ENCODE data around the gene HCRT. TPM values are rescaled to one million over a fixed set of nuclear protein-coding genes. Genes with fewer than 3 reads are reported as not detected.
A peak's percentile ranks its signal among the peaks of the same experiment; 100 is the strongest.

HCRT gene
- total RNA-seq, 2 experiments from 2014 or later = not detected

DNA sequence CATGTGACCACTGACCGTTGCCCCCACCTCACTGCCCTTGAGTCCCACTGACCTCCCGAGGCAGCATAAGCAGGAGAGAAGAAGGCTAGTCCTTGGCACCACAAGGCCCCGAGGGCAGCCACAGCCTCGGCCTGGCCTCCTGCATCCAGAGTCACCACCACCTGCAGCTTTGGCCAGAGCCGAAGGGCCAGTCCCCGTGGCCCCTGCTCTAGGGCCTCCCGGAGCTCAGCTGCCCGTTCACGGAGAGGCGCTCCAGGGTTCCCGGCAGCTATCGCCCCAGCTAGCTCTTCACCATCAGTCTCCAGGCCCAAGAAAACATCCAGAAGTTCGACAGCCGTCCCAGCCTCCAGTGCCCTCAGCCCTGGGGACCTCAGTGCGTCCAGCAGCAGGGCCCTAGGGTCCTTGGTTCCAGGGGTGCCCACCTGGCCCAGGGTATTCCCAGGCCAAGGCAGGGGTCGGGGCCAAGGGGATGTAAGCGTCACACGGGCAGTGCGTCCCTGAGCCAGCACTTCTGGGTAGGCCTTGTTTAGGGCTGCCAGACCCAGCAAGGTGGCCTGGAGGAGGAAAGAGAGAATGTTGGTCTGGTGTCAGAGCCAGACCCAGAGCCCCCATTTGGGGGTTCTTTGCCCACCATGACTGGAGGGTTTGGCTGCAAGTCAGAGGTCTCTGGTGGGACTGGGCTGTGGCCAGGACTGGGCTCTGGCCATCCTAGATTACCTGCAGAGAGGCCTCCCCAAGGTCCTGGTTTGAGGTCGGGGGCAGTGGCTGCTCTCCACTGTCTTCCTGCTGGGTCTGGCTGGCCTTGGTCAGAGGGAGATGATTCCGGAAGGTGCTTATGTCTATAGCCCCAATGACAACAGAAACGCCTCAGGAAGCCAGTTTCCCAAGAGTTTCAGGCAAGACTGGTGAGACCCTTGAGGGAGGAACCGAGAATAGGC lies 7.2 kb upstream of the HCRT start:
- Mint-ChIP-seq H3K4me3 (peak overlapping the region; percentile 88), H3K27ac (no peak overlapping the region), H3K27me3 (no peaks in the 10 kb centered on the region), H3K9me3 (no peaks in the 10 kb centered on the region), H3K4me1 (ENCODE audit: low read depth) (peaks cover 17% of the 10 kb centered on the region), H3K36me3 (ENCODE audit: low read depth) (no peaks in the 10 kb centered on the region)
- TF ChIP-seq, protein P1, sequence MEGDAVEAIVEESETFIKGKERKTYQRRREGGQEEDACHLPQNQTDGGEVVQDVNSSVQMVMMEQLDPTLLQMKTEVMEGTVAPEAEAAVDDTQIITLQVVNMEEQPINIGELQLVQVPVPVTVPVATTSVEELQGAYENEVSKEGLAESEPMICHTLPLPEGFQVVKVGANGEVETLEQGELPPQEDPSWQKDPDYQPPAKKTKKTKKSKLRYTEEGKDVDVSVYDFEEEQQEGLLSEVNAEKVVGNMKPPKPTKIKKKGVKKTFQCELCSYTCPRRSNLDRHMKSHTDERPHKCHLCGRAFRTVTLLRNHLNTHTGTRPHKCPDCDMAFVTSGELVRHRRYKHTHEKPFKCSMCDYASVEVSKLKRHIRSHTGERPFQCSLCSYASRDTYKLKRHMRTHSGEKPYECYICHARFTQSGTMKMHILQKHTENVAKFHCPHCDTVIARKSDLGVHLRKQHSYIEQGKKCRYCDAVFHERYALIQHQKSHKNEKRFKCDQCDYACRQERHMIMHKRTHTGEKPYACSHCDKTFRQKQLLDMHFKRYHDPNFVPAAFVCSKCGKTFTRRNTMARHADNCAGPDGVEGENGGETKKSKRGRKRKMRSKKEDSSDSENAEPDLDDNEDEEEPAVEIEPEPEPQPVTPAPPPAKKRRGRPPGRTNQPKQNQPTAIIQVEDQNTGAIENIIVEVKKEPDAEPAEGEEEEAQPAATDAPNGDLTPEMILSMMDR (IDR thresholded peaks at IDR 0.05) = no peak
- ATAC-seq = no peak
- intact Hi-C loops (cut with micrococcal nuclease) = no loop called here
- ChIA-PET CTCF (interaction anchor here (1.2 to 1.6 kb wide), 2 partner anchors 11 to 30 kb away, joined by 4 to 7 read pairs; no protein-coding TSS in a partner anchor), POLR2A (no interaction called here)
- no peak for DNase-seq

DNA sequence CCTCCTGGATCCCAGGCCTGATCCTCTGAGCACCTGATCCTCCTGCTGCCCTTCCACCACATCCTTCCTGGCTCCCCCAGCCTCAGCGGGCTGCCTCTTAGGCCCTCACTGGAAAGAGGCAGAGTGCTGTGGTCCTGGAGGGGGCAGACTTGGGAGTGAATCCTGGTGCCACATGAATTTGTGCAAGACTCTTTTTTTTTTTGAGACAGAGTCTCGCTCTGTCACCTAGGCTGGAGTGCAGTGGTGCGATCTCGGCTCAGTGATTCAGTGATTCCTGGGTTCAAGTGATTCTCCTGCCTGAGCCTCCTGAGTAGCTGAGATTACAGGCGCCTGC lies 6.0 kb upstream of the HCRT start:
- ATAC-seq = no peak
- TF ChIP-seq, protein P1 (IDR thresholded peaks at IDR 0.05) = no peak
- H3K9me3 Mint-ChIP-seq = no peaks in the 10 kb centered on the region
- no peak overlapping the region for H3K4me3 Mint-ChIP-seq
- DNase-seq = no peak
- no peaks in the 10 kb centered on the region for H3K27me3 Mint-ChIP-seq
- peaks cover 17% of the 10 kb centered on the region for H3K4me1 Mint-ChIP-seq (ENCODE audit: low read depth)
- POLR2A ChIA-PET = interaction anchor here (1.6 kb wide), 1 partner anchor 253 kb away, joined by 3 read pairs; no protein-coding TSS in a partner anchor
- H3K27ac Mint-ChIP-seq = no peak overlapping the region
- CTCF ChIA-PET = interaction anchor here (1.2 to 1.4 kb wide), 2 partner anchors 10 to 326 kb away, joined by 4 to 5 read pairs; no protein-coding TSS in a partner anchor
- H3K36me3 Mint-ChIP-seq (ENCODE audit: low read depth) = no peaks in the 10 kb centered on the region
- intact Hi-C loops (cut with micrococcal nuclease) = no loop called here

DNA sequence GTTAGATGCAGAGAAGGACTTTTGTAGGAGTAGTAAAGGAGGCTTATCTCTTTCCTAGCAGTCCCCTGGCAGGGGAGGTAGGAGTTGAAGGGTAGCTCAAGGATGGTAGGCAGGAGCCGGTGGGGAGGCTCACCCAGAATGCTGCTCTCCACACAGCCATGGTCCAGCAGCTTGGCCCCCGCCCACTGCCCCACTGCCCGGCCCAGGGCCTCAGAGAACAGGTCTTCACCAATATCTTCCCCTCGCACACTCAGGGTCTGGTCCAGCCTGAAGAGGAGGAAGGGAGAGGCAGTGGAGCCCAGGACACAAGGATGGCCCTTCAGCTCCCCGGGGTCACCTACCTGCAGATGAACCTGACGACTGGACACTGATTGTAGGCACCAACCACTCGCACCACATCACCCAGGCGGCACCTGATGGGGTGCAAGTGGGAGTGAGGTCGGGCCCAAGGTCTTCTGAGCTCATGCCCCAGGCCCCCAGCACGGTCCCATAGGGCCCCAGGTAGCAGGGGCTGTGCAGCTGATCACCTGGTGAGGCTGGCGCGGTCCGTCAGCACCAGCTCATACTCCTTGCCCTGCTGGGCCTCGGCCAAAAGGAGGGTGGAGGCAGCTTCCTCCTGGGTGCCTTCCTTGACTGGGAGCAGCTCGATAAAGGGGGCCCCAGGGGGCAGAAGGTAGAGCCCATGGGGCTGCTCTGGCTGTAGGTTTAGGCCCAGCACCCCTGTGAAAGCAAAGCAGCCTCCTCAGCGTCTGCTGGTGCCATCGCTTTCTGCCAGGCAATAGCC lies 5.4 kb upstream of the HCRT start:
- Mint-ChIP-seq H3K4me1 (ENCODE audit: low read depth) (peaks cover 17% of the 10 kb centered on the region), H3K9me3 (no peaks in the 10 kb centered on the region), H3K27ac (no peak overlapping the region), H3K27me3 (no peaks in the 10 kb centered on the region), H3K36me3 (ENCODE audit: low read depth) (no peaks in the 10 kb centered on the region), H3K4me3 (no peak overlapping the region)
- CTCF ChIA-PET = interaction anchor here (1.0 to 1.4 kb wide), 4 partner anchors 9 to 327 kb away, joined by 3 to 5 read pairs (median 4); no protein-coding TSS in a partner anchor
- no peak for ATAC-seq
- TF ChIP-seq, protein P1 (IDR thresholded peaks at IDR 0.05) = no peak
- POLR2A ChIA-PET = interaction anchor here (0.6 to 1.6 kb wide), 3 partner anchors 9 to 377 kb away, joined by 3 to 9 read pairs (median 3); partner anchors contain the start of gene KCNH4
- intact Hi-C loops (cut with micrococcal nuclease) = no loop called here
- no peak for DNase-seq

DNA sequence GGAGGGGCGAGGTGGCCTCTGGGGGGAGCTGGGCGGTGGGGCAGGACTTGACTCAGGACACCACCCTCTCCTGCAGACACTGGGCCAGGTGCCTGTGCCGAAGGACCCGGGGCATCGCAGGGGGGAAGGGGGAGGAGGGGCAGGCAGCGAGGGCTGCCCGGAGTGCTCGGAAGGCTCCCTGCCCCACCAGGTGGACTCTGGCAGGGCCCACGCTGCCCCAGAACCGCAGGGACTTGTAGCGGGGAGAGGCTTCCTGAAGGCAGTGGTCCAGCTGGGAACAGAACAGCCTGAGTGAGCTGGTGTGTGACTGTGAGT lies 4.4 kb upstream of the HCRT start:
- POLR2A ChIA-PET = interaction anchor here (1.6 kb wide), 2 partner anchors 8 to 254 kb away, joined by 3 to 9 read pairs; partner anchors contain the start of gene KCNH4
- CTCF ChIA-PET = interaction anchor here (1.0 to 1.4 kb wide), 4 partner anchors 8 to 328 kb away, joined by 3 to 5 read pairs (median 4); no protein-coding TSS in a partner anchor
- TF ChIP-seq, protein P1 (IDR thresholded peaks at IDR 0.05) = no peak
- no peaks in the 10 kb centered on the region for H3K27me3 Mint-ChIP-seq
- DNase-seq (no peak), ATAC-seq (no peak)
- H3K9me3 Mint-ChIP-seq = no peaks in the 10 kb centered on the region
- no peaks in the 10 kb centered on the region for H3K36me3 Mint-ChIP-seq (ENCODE audit: low read depth)
- H3K4me3 Mint-ChIP-seq = no peak overlapping the region
- no peak overlapping the region for H3K27ac Mint-ChIP-seq
- intact Hi-C loops (cut with micrococcal nuclease) = no loop called here
- H3K4me1 Mint-ChIP-seq (ENCODE audit: low read depth) = peaks cover 21% of the 10 kb centered on the region

Measured in activated CD8-positive, alpha-beta T cell treated with anti-CD3 and anti-CD28 coated beads for 36 hours (primary cell).